ENCODE results near the gene CRISP3.
"Not testable (repeated sequence)": the region's sequence is repeated elsewhere in the genome, so short reads cannot be mapped to it uniquely, and the experiment has no call there.

CRISP3 gene

GRCh38 chr6:49744259-49744658, at the start of gene CRISP3:
CRISP3 (minus strand) TSS chr6:49744388; CDS start chr6:49744367, 21 bp downstream.
- no peak for DNase-seq

- no peak for DNase-seq
Observed at GRCh38 chr6:49790341-49790740, 46.2 kb upstream of the CRISP3 start.

GRCh38 chr6:49787176-49787575, 43.0 kb upstream of the CRISP3 start, which contains the start of gene PGK2:
PGK2 (minus strand) TSS chr6:49787285; CDS start chr6:49787187, 98 bp downstream.
- no peak for DNase-seq

GRCh38 chr6:49784272-49784671, 40.1 kb upstream of the CRISP3 start:
- no peak for DNase-seq

GRCh38 chr6:49782725-49783124, 38.5 kb upstream of the CRISP3 start:
- no peak for DNase-seq

- DNase-seq: no peak
Observed at GRCh38 chr6:49782293-49782692, 38.1 kb upstream of the CRISP3 start.

- DNase-seq: no peak
Observed at GRCh38 chr6:49776444-49776843, 32.3 kb upstream of the CRISP3 start.

GRCh38 chr6:49775043-49775442, 30.9 kb upstream of the CRISP3 start:
- DNase-seq: no peak

GRCh38 chr6:49772285-49772684, 28.1 kb upstream of the CRISP3 start:
- DNase-seq: no peak

GRCh38 chr6:49766762-49767161, 22.6 kb upstream of the CRISP3 start:
- DNase-seq: no peak

- DNase-seq: no peak
Observed at GRCh38 chr6:49764571-49765236, 20.5 kb upstream of the CRISP3 start.

GRCh38 chr6:49743429-49743828, 759 bp downstream of the CRISP3 start:
- DNase-seq: no peak

- no peak for DNase-seq
Observed at GRCh38 chr6:49739423-49739822, 4.8 kb downstream of the CRISP3 start.

- no peak for DNase-seq
Observed at GRCh38 chr6:49736017-49736508, 8.1 kb downstream of the CRISP3 start.

GRCh38 chr6:49733680-49734079, 10.5 kb downstream of the CRISP3 start:
- no peak for DNase-seq

GRCh38 chr6:49732781-49733180, 11.4 kb downstream of the CRISP3 start:
- no peak for DNase-seq

GRCh38 chr6:49730251-49730650, 13.9 kb downstream of the CRISP3 start:
- DNase-seq: no peak

GRCh38 chr6:49723917-49724316, 20.3 kb downstream of the CRISP3 start:
- not testable (repeated sequence) for DNase-seq

- DNase-seq: no peak
Observed at GRCh38 chr6:49721297-49721696, 22.9 kb downstream of the CRISP3 start.

- DNase-seq: no peak
Observed at GRCh38 chr6:49720372-49720771, 23.8 kb downstream of the CRISP3 start.

- DNase-seq: no peak
Observed at GRCh38 chr6:49713346-49713745, 30.8 kb downstream of the CRISP3 start, which contains the start of gene CRISP2. CRISP2 (minus strand) TSS chr6:49713543; CDS start chr6:49709196, 4,347 bp downstream.

- DNase-seq: no peak
Observed at GRCh38 chr6:49698478-49698877, 45.7 kb downstream of the CRISP3 start.

- no peak for DNase-seq
Observed at GRCh38 chr6:49693512-49693911, 50.7 kb downstream of the CRISP3 start.

GRCh38 chr6:49692534-49692933, 51.7 kb downstream of the CRISP3 start:
- no peak for DNase-seq

Data from hippocampal formation (tissue), 2 donors.